H9 (cell line): ENCODE data around the gene YKT6. TPM values are rescaled to one million over a fixed set of nuclear protein-coding genes. Genes with fewer than 3 reads are reported as not detected.
A peak's percentile ranks its signal among the peaks of the same experiment; 100 is the strongest.

ENCODE experiments used
- DNase-seq: peaks from one replicate; pipeline ENCODE4 v3.0.0-alpha.2; 2017
- H2AFZ ChIP-seq: one replicate; pipeline ENCODE4 v1.6.1; 2013; ENCODE audit warnings: mild to moderate bottlenecking, low read length, control low read depth, moderate library complexity
- H2AK5ac ChIP-seq: 2 replicates; pipeline ENCODE4 v1.6.1; 2013; ENCODE audit warnings: low read length, control low read depth, mixed read lengths; ENCODE audit not compliant: insufficient read length
- H2BK120ac ChIP-seq: one replicate; pipeline ENCODE4 v1.6.1; 2013; ENCODE audit warnings: low read depth, mild to moderate bottlenecking, low read length, control low read depth, inconsistent platforms; ENCODE audit not compliant: poor library complexity, severe bottlenecking
- H2BK12ac ChIP-seq: 2 replicates; pipeline ENCODE4 v1.6.1; 2013; ENCODE audit warnings: low read length, control low read depth, mixed read lengths, low read depth; ENCODE audit not compliant: insufficient read length
- H2BK15ac ChIP-seq: 2 replicates; pipeline ENCODE4 v1.6.1; 2013; ENCODE audit warnings: low read depth, low read length, control low read depth
- H2BK20ac ChIP-seq: one replicate; pipeline ENCODE4 v1.6.1; 2013; ENCODE audit warnings: low read depth, mild to moderate bottlenecking, low read length, control low read depth, inconsistent platforms; ENCODE audit not compliant: poor library complexity, severe bottlenecking
- H2BK5ac ChIP-seq: 2 replicates; pipeline ENCODE4 v1.6.1; 2013; ENCODE audit warnings: low read length, control low read depth, mixed read lengths; ENCODE audit not compliant: insufficient read length
- H3K14ac ChIP-seq: 2 replicates; pipeline ENCODE4 v1.6.1; 2013; ENCODE audit warnings: low read length, control low read depth; ENCODE audit not compliant: insufficient read depth
- H3K18ac ChIP-seq: 2 replicates; pipeline ENCODE4 v1.6.1; 2013; ENCODE audit warnings: low read depth, mild to moderate bottlenecking, mixed read lengths, low read length, control low read depth; ENCODE audit not compliant: insufficient read length
- H3K23ac ChIP-seq: 2 replicates; pipeline ENCODE4 v1.6.1; 2013; ENCODE audit warnings: low read length, control low read depth, mixed read lengths, low read depth; ENCODE audit not compliant: insufficient read length
- H3K23me2 ChIP-seq: 2 replicates; pipeline ENCODE4 v1.6.1; 2013; ENCODE audit warnings: low read depth, mild to moderate bottlenecking, mixed read lengths, low read length, control low read depth; ENCODE audit not compliant: insufficient read length, poor library complexity, severe bottlenecking
- H3K27ac ChIP-seq: 2 replicates; pipeline ENCODE4 v1.5.1; 2013; ENCODE audit warnings: low read length, control low read depth, mixed read lengths, low read depth; ENCODE audit not compliant: insufficient read length
- H3K27me3 ChIP-seq: 2 replicates; pipeline ENCODE4 v1.6.1; 2013; ENCODE audit warnings: low read length, control low read depth, inconsistent platforms; ENCODE audit not compliant: insufficient read depth
- H3K4ac ChIP-seq: 2 replicates; pipeline ENCODE4 v1.6.1; 2013; ENCODE audit warnings: low read depth, mild to moderate bottlenecking, control low read depth, inconsistent platforms, low read length, moderate library complexity
- H3K4me1 ChIP-seq: 2 replicates; pipeline ENCODE4 v1.6.1; 2013; ENCODE audit warnings: low read length, control low read depth, inconsistent platforms; ENCODE audit not compliant: insufficient read depth
- H3K4me2 ChIP-seq: 2 replicates; pipeline ENCODE4 v1.6.1; 2013; ENCODE audit warnings: low read length, control low read depth, mixed read lengths; ENCODE audit not compliant: insufficient read length, insufficient read depth
- H3K56ac ChIP-seq: 2 replicates; pipeline ENCODE4 v1.6.1; 2013; ENCODE audit warnings: low read depth, mild to moderate bottlenecking, mixed read lengths, low read length, control low read depth; ENCODE audit not compliant: insufficient read length
- H3K79me1 ChIP-seq: 2 replicates; pipeline ENCODE4 v1.6.1; 2013; ENCODE audit warnings: low read depth, mild to moderate bottlenecking, moderate library complexity, low read length, control low read depth, inconsistent platforms; ENCODE audit not compliant: insufficient read depth, poor library complexity, severe bottlenecking
- H3K79me2 ChIP-seq: 2 replicates; pipeline ENCODE4 v1.6.1; 2013; ENCODE audit warnings: low read length, control low read depth, inconsistent platforms; ENCODE audit not compliant: insufficient read depth
- H3K9ac ChIP-seq: 2 replicates; pipeline ENCODE4 v1.6.1; 2013; ENCODE audit warnings: low read length, control low read depth, mixed read lengths; ENCODE audit not compliant: insufficient read length; ENCODE audit errors: extremely low read depth
- H3K9me3 ChIP-seq: one replicate; pipeline ENCODE4 v1.6.1; 2013; ENCODE audit warnings: low read depth, low read length, inconsistent platforms; ENCODE audit not compliant: control insufficient read depth
- H3T11ph ChIP-seq: one replicate; pipeline ENCODE4 v1.6.1; 2013; ENCODE audit warnings: mild to moderate bottlenecking, low read length, control low read depth, inconsistent platforms
- H4K20me1 ChIP-seq: one replicate; pipeline ENCODE4 v1.6.1; 2013; ENCODE audit not compliant: control insufficient read depth, insufficient read length, insufficient read depth
- H4K5ac ChIP-seq: 2 replicates; pipeline ENCODE4 v1.6.1; 2013; ENCODE audit warnings: low read depth, mild to moderate bottlenecking, mixed read lengths, low read length, control low read depth; ENCODE audit not compliant: insufficient read length
- H4K8ac ChIP-seq: replicated peaks from 2 replicates; pipeline ENCODE4 v1.6.1; 2013; ENCODE audit warnings: low read length, control low read depth, mixed read lengths, low read depth; ENCODE audit not compliant: insufficient read length
- H4K91ac ChIP-seq: 2 replicates; pipeline ENCODE4 v1.6.1; 2013; ENCODE audit warnings: low read depth, mild to moderate bottlenecking, moderate library complexity, mixed read lengths, low read length, control low read depth; ENCODE audit not compliant: insufficient read length
- H3K27ac Mint-ChIP-seq, 3 experiments: 2 replicates in 2 of 3; 3 replicates in 1 of 3; pipeline ENCODE4 v1.8.0; 2020 to 2021; ENCODE audit warnings: mixed read lengths in 3 of 3, mild to moderate bottlenecking in 1 of 3, moderate library complexity in 1 of 3
- H3K27me3 Mint-ChIP-seq: 2 replicates; pipeline ENCODE4 v1.8.0; 2021; ENCODE audit warnings: low read depth, mild to moderate bottlenecking, moderate library complexity, mixed read lengths
- H3K36me3 Mint-ChIP-seq, 3 experiments: 2 replicates in 2 of 3; 3 replicates in 1 of 3; pipeline ENCODE4 v1.8.0; 2020 to 2021; ENCODE audit warnings: low read depth in 3 of 3, mixed read lengths in 3 of 3; ENCODE audit not compliant: insufficient read depth in 1 of 3
- H3K4me1 Mint-ChIP-seq, 2 experiments: 2 replicates each; pipeline ENCODE4 v1.8.0; 2020; ENCODE audit warnings: mixed read lengths in 2 of 2
- H3K4me3 Mint-ChIP-seq, 2 experiments: 2 replicates in 1 of 2; 3 replicates in 1 of 2; pipeline ENCODE4 v1.8.0; 2020 to 2021; ENCODE audit warnings: mild to moderate bottlenecking in 2 of 2, mixed read lengths in 2 of 2, moderate library complexity in 1 of 2
- H3K9me3 Mint-ChIP-seq, 2 experiments: 2 replicates in 1 of 2; 3 replicates in 1 of 2; pipeline ENCODE4 v1.8.0; 2020; ENCODE audit warnings: mild to moderate bottlenecking in 2 of 2, mixed read lengths in 2 of 2, moderate library complexity in 1 of 2
- WGBS: extraction: QIAGEN DNeasy Blood & Tissue Kit; methylation state at CpG from one replicate; pipeline ENCODE4 v1.1.7; 2013; ENCODE audit warnings: missing lambda C conversion rate, low lambda C conversion rate, mixed read lengths; ENCODE audit not compliant: insufficient read length; ENCODE audit errors: extremely low coverage; 5-methylcytosine and 5-hydroxymethylcytosine counted together
- total RNA-seq: library from RNA; stranded (reverse); gene quantifications from 2 replicates; pipeline ENCODE4 v1.2.1, GENCODE V29; 2021
- TF ChIP-seq, protein P1 (sequence below): fragments of 200-600 bp; sonication (generic); conservative IDR thresholded peaks from 3 replicates; pipeline ENCODE4 v1.8.0; 2021; ENCODE audit warnings: antibody characterized with exemption, mild to moderate bottlenecking

The YKT6 gene
- total RNA-seq, 1 experiment from 2014 or later: 104 TPM

DNA sequence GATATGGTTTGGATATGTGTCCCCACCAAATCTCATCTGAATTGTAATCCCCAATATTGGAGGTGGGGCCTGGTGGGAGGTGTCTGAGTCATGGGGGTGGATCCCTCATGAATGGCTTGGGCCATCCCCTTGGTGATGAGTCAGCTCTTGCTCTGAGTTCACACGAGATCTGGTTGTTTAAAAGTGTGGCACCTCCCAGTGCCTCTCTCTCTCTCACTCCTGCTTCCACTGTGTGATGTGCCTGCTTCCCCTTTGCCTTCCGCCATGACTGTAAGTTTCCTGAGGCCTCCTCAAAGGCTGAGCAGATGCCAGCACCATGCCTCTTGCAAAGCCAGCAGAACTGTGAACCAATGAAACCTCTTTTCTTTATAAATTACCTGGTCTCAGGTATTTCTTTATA is 6.7 kb upstream of the YKT6 start:
- no peak overlapping the region for H2BK20ac ChIP-seq
- TF ChIP-seq, protein P1, sequence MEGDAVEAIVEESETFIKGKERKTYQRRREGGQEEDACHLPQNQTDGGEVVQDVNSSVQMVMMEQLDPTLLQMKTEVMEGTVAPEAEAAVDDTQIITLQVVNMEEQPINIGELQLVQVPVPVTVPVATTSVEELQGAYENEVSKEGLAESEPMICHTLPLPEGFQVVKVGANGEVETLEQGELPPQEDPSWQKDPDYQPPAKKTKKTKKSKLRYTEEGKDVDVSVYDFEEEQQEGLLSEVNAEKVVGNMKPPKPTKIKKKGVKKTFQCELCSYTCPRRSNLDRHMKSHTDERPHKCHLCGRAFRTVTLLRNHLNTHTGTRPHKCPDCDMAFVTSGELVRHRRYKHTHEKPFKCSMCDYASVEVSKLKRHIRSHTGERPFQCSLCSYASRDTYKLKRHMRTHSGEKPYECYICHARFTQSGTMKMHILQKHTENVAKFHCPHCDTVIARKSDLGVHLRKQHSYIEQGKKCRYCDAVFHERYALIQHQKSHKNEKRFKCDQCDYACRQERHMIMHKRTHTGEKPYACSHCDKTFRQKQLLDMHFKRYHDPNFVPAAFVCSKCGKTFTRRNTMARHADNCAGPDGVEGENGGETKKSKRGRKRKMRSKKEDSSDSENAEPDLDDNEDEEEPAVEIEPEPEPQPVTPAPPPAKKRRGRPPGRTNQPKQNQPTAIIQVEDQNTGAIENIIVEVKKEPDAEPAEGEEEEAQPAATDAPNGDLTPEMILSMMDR: no peak
- H3T11ph ChIP-seq: no peak overlapping the region
- H4K8ac ChIP-seq: no peak overlapping the region
- no peak overlapping the region for H2BK120ac ChIP-seq
- Mint-ChIP-seq H3K27ac (no peak overlapping the region), H3K36me3 (no peaks in the 10 kb centered on the region), H3K9me3 (peaks cover 0 to 2% of the 10 kb centered on the region in 2 experiments; a peak in 1 of 5 replicates), H3K4me1 (peaks cover 1 to 3% of the 10 kb centered on the region in 2 experiments; a peak in 3 of 4 replicates), H3K4me3 (0 out of 5 replicates have a peak overlapping the region, but pooled peaks of 1 of the 2 experiments have one; percentile 53), H3K27me3 (peaks cover 19% of the 10 kb centered on the region)
- no peaks in the 10 kb centered on the region for H3K79me1 ChIP-seq
- no peak overlapping the region for H3K9ac ChIP-seq
- no peak overlapping the region for H3K23ac ChIP-seq
- 0 out of 2 replicates have a peak, but pooled peaks cover 2% of the 10 kb centered on the region for H3K27me3 ChIP-seq
- no peaks in the 10 kb centered on the region for H3K79me2 ChIP-seq
- H3K4me1 ChIP-seq: no peaks in the 10 kb centered on the region
- no peak overlapping the region for H2AK5ac ChIP-seq
- H3K9me3 ChIP-seq: no peaks in the 10 kb centered on the region
- H3K4me2 ChIP-seq: no peak overlapping the region
- no peak overlapping the region for H3K27ac ChIP-seq
- WGBS: no CpG with 5 or more reads among the region's 2 CpGs
- H3K56ac ChIP-seq: no peak overlapping the region
- H2BK15ac ChIP-seq: no peak overlapping the region
- H3K18ac ChIP-seq: no peak overlapping the region
- H4K91ac ChIP-seq: no peak overlapping the region
- H4K20me1 ChIP-seq: no peaks in the 10 kb centered on the region
- no peak overlapping the region for H2BK12ac ChIP-seq
- no peak overlapping the region for H4K5ac ChIP-seq
- no peak overlapping the region for H2BK5ac ChIP-seq
- no peaks in the 10 kb centered on the region for H3K23me2 ChIP-seq
- no peak overlapping the region for H2AFZ ChIP-seq
- H3K4ac ChIP-seq: no peak overlapping the region
- H3K14ac ChIP-seq: no peak overlapping the region
- DNase-seq: no peak
